Activated CD4-positive, alpha-beta T cell treated with anti-CD3 and anti-CD28 coated beads for 1 hour (primary cell): ENCODE measurements around the gene TSPEAR.
"Not testable (repeated sequence)": the region's sequence is repeated elsewhere in the genome, so short reads cannot be mapped to it uniquely, and the experiment has no call there.

ENCODE experiments used
- DNase-seq: peaks from one replicate; pipeline ENCODE4 v3.0.0-alpha.2; 2020

TSPEAR gene

DNA sequence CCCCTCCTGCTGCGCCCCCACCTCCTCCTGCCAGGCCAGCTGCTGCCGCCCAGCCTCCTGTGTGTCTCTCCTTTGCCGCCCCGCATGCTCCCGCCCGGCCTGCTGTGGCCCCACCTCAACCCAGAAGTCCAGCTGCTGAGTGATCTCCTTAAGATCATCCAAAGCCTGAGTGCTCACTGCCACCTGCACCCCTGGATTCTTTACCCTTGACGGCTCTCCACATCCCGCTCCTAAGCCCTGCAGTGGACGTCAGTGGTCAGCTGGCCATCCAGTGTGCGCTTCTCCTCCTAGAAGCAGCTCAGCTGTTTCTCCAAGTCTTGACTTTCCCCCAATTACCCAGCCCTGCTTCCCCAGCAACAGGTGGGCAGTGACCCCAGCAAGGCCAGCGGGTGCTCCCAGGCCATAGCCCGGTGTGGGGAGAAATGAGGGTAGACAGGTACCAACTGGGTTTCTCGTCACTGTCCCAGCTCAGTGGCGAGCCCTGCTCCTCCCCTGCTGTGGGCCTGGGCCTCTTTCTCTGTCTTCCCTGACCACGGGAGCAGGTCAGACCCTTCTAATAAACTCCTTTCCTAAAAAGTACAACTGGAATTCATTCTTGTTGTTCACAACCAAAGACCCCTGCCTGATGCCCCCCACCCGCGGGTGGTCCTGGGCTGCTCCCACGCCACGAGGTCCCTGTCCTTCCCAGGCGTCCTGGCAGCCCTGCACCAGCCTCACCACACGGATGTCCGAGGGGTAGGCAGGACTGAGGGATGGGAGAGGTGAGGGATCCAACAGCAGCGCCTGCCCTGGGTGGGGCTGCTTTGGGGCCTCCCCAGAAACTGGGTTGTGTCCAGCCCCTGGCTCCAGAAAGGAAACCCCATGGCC, 109.5 kb downstream of the TSPEAR start:
- no peak for DNase-seq

DNA sequence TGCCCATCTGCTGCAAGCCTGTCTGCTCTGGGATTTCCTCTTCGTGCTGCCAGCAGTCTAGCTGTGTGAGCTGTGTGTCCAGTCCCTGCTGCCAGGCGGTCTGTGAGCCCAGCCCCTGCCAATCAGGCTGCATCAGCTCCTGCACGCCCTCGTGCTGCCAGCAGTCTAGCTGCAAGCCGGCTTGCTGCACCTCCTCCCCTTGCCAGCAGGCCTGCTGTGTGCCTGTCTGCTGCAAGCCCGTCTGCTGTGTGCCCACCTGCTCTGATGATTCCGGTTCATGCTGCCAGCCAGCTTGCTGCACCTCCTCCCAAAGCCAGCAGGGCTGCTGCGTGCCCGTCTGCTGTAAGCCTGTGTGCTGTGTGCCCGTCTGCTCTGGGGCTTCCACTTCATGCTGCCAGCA, 110.3 kb downstream of the TSPEAR start:
- DNase-seq: not testable (repeated sequence)

DNA sequence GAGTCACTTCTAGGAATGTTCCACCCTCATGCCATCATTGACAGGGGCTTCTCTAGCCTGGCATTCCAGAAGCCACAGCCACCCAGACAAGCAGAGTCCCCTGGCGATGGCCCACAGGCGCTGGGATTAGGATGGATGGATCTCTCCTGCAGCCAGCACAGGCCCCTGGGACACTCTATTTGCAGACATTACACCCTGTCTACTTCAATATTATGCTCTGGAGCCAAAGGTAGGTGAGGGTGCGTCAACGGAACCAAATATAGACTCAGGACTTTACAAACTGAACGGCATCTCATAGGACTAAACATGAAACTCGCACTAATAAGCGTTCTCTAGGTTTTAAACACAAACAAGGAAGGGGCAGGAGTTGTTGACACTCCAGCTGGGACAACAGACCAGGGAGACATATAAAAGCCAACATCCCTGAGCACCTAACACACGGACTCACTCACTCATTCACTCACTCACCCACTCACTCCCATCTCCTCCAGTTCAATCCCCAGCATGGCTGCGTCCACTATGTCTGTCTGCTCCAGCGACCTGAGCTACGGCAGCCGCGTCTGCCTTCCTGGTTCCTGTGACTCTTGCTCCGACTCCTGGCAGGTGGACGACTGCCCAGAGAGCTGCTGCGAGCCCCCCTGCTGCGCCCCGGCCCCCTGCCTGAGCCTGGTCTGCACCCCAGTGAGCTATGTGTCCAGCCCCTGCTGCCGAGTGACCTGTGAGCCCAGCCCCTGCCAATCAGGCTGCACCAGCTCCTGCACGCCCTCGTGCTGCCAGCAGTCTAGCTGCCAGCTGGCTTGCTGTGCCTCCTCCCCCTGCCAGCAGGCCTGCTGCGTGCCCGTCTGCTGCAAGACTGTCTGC, 111.0 kb downstream of the TSPEAR start, which contains the start of gene KRTAP10-7:
KRTAP10-7 (plus strand) TSS at position 480 of the 861 bp plus-strand sequence; CDS start at position 505, 25 bp downstream.
- not testable (repeated sequence) for DNase-seq

DNA sequence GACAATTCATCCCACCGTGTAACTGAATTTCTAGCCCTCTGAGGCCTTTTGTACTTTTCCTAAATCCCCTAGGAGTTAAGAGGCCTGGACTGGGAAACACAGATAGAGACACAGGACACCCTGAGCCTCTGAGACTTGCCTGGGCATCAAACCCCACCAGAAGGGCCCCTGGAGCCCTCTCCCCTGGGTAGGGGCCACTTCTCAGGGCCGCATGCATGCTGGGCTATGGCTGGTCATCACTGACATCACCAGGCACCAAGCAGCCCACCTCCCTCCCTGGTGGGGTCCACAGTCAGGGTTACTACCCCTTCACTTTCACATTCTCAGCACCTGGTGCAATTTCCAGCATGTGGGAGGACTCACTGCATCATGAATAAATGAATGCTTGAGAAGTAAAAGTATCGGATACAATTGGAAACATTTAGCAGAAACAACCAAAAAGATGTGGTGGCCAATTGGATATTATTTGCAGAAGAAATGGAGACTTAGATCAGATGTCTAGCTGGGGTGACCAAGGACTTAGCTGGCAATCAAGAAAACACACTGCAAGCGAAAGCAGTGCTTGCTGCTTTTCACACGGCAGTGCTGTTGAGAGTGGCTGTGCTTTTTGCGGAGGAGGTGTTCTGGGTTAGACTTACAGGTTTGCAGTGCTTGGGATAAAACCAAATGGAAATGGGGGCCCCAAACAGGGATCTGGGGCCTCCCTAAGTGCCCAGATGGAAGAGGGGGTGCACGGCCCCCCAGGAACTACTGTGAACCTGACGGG, 111.9 kb downstream of the TSPEAR start:
- no peak for DNase-seq

DNA sequence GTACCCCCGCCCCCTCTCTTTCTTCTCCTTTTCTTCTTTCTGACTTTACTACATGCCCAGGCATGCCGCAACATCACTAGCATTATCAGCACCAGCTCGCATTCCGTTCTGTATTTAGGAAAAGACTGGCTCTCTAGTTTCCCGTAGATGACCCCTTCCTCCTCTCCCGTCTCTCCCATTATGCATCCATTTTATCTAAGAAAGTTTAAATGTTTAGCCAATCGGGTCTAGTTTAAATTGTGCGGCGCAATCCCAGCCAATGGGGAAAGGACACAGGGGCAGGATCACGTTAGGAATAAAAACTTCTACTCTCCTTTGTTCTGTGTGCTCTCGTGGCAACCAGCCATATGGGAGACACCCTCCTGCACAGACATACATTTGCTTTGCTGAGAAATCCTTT, 113.3 kb downstream of the TSPEAR start:
- DNase-seq: no peak

DNA sequence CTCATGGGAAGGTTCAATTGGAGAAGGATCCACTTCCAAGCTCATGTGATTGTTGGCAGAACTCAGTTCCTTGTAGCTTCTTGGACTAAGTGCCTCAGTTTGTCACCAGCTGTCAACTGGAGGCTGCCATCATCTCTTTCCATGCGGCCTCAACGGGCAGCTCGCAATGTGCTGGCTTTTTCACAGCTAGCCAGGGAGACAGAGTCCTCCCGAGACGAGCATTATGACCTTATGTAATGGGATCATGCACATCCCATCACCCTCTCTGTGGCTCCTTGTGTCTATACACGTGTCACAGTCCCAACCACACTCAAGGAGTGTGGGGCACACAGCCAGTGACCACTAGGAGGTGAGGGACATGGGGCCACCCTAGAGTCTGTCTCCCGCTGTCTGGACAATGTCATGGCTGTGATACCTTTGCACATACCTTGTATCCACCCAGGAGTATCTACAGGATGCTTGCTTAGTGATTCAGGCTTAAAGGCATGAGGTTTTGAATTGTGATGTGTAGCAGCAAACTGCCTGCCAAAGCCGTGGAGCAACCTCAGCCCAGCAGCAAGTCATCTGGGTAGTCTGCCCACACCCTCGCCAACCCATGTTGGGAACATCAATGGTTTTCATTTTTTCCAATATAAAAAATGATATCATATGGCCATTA, 115.2 kb downstream of the TSPEAR start:
- DNase-seq: no peak

DNA sequence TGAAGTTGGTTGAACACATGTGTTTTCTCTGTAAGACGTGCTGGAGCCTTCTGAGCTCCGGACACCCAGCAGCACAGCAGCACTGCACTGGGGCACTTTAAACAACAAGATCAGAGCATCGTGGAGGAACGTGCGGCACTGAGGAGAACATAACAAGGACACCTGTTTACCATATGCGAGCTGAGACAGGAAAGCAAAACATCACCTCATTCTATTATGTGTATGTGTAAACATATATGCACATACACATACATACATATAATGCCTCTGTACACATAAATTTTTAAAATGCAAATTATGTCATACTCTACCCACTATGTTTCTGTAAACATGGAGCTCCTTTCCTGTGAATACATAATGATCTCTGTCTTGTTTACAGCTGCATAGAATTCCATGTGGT, 115.8 kb downstream of the TSPEAR start:
- no peak for DNase-seq

DNA sequence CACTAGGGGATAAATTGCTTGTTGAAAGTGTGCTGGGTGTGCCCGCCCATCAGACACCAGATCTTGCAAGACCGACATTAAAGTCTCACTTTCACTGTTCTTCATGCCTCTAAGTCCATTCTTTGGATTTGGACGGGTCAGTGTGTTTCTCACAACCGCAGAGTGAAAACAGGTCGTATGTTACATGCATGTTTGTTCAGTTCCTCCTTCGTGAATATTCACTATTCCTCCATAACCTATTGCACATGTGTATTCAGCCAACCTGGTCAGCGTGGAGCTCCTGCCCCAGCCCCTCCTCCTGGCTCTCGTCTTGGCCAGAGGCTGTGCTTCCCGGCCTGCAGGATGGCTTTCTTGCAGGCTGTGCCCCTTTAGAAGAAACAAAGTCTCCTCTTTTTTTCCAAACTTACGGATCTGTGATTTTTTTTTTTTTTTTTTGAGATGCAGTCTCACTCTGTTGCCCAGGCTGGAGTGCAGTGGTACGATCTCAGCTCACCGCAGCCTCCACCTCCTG, 116.9 kb downstream of the TSPEAR start:
- DNase-seq: no peak

DNA sequence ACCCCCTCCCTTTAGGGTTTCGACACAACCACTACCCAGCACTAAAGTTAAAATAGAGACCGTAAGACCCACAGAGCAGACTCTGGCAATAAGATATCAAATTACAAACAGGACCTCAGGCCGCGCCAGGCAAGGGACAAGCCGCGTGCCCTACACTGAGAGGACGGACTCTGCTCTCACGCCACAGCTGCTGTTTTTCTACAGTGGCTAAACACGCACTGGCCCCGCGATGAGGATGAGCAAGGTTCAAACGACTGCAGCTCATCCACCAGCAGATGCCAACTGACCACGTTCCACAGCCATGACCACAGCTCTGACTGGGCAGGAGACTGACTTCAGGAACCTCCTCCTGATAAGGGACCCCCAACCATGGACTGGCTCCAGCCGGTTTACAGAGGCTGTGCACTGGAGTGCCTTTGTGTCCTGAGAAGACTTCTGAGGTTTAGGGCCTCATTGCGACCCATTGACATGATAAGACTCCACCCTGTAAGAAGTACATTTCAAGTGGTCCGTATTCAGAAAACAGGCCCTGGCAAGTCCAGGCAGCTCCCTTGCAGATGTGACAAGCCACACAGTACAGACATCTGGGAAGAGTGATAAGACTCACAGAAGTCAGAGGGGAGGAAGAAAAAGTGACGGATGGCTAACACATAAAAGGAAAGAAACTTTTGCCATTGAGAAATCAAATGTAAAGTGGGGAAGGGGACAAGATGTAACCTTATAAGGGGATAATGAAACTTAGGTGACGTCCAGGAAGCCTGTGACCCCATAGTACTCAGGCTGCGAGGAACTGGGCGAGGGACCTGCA, 117.6 kb downstream of the TSPEAR start:
- no peak for DNase-seq

DNA sequence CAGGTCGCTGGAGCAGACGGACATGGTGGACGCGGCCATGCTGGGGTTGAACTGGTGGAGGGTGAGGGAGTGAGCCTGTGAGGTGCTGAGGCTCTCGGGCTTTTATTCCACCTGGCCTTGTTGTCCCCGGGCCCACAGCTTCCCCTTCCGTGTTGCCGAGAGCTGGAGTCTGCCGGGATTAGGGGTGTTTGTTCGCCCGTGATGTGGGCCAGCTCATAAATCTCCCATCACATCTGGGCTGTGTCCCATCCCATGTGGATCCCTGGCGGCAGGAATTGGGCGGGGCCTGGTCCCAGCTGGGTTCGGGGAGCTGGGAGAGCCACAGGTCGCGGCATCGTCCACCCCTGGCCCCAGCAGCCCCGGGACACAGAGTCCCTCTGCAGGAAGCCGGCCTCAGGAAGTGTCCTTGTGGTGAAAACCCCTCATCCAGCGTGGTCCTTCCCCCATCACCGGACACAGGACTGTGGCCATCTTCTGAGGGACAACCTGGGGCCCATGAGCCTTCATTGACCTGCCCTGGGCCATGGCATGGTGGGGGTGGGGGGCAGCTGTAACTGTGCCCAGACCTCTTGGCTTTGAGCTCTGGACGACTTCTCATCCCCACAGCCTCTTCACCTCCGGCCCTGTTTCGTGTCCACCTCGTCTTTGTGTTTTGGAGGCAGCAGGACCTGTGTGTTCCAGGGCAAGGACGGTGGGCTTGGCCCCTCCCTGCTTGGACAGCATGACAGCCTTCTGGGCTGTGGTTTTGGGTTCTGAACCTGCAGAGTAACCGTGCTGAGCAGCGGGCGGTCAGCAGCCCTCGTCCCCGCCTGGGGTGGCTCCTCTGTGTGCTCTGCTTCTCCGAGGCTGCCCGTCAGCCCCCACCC, 118.7 kb downstream of the TSPEAR start, which contains the start of gene KRTAP10-6:
KRTAP10-6 (minus strand) TSS at position 60 of the 866 bp plus-strand sequence; CDS start at position 39, 21 bp downstream.
- no peak for DNase-seq

DNA sequence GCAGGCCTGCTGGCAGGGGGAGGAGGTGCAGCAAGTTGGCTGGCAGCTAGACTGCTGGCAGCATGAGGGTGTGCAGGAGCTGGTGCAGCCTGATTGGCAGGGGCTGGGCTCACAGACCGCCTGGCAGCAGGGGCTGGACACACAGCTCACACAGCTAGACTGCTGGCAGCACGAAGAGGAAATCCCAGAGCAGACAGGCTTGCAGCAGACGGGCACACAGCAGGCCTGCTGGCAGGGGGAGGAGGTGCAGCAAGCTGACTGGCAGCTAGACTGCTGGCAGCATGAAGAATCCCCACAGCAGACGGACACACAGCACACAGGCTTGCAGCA, 119.6 kb downstream of the TSPEAR start:
- not testable (repeated sequence) for DNase-seq

DNA sequence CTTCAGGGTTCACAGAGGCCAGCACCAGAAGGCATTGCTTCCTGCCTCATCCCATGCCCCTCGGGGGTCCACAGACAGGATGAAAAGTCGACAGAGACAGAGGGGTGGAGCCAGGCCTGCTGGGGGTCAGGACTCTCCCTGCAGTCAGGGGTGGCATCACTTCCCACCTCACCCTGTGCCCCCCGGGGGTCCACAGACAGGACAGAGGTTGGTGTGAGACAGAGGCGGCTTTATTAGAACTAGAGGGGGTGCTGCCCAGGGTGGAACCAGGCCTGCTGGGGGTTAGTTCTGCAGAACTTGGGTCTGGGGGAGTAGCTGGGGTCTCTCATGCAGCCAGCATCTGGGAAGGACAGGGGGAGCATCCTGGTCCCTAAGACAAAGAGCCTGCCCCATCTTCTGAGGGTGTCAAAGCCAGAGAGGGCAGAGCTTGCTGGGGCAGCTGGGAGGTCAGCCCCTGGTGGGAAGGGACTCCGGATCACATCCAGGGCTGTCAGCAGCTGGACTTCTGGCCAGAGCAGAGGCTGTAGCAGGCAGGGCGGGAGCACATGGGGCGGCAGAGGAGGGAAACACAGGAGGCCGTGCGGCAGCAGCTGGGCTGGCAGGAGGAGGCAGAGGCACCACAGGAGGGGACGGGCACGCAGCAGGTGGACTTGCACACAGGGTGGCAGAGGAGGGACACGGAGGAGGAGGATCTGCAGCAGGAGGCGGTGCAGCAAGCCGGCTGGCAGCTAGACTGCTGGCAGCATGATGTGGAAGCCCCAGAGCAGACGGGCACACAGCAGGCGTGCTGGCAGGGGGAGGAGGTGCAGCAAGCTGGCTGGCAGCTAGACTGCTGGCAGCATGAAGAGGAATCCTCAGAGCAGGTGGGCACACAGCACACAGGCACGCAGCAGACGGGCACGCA, 120.2 kb downstream of the TSPEAR start:
- DNase-seq: not testable (repeated sequence)

DNA sequence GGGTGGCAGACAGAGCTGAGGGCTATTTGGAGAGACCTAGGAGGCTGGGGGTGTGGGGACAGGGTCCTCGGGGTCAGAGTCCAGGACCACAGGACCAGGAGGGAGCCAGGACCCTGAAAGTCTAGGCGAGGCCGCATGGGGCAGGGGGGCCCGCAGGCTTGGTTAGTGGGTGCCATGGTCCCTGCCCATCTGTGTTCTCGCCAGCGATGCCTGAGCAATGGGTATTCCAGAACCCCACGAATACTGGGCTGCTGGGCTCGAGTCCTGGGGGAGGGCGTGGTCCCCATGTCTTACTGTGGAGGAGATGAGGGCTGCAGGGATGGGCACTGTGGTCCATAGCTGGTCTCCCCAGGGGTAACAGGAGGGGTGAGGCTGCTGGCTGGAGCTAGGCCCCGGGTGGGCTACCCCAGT, 121.1 kb downstream of the TSPEAR start:
- no peak for DNase-seq

DNA sequence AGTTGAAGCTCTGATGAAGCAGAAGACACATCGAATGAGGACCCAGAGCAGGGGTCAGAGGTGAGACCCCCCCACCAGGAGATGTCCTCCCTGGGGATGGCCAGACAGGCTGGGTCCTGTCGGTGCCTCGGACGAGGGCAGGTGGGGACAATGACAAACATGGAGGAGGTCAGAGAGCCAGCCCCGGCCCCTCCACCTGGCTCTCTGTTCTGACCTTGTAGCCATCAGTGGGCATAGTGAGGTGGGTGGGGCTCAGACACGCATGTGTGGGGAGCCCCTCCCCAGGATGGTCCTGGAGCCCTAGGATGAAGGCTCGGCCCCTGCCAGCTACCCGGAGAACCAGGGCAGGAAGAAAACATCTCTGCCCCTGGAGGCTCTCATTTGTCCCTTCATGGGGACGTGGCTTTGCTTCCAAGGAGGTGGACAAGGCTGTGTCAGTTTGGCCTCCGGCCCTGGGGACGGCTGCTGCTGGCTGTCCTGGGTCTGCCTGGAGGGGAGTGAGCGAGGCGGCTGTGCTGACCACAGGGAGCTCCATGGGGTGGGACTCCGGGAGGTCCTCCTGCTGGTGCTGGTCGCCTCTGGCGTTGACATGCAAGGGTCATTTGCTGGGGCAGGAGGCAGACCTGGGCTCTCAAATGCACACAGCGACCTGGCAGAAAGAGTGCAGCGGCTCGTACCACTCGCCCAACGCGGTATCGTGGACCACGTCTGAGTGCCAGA, 121.6 kb downstream of the TSPEAR start:
- no peak for DNase-seq

DNA sequence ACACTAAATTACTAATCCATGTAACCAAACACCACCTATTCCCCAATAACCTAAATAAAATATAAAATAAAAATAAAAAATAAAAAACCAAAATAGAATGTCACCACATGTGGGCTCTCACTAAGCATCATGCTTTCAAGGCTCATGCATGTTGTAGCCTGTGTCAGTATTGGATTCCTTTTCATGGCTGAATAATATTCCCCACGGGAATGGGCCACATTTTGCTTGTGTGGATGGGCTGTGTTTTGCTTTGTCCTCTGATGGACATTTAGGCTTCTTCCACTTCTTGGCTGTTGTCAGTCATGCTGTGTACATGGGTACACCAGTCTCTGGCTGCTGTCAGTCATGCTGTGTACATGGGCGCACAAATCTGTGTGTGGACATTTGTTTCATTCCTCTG, 122.3 kb downstream of the TSPEAR start:
- no peak for DNase-seq

DNA sequence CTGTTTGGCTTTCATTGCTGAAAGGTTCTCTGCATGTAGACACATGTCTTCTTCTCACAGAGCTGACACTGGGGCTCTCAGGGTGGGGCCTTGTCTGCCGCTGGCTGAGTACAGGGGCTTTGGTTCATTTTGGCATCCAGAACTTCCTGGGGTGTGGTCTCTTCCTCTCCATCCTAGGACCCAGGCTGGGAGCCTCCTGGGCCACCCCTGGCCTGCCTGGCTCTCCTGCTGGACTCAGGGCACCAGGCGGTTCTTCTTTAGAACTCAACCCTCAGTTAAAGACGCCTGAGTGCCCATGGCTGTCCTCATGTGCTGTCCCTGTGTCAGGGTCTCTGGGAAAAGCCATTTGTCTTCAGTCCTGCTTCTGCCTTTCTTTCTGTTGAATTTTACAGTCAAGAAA, 125.5 kb downstream of the TSPEAR start:
- no peak for DNase-seq

DNA sequence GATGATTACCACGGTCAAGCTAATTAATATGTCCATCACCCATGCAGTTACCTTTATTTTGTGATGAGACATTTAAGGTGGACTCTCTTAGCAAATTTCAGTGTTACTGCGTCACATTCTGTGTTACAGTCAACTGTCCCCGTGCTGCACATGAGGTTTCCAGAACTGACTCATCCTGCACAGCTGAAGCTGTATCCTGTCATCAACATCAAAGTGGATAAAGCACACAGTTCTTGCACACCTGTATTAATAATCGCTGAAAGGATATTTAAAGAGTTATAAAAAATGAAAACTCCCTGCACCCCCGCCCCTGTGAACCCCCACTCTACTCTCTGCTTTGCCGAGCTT, 127.6 kb downstream of the TSPEAR start:
- no peak for DNase-seq

DNA sequence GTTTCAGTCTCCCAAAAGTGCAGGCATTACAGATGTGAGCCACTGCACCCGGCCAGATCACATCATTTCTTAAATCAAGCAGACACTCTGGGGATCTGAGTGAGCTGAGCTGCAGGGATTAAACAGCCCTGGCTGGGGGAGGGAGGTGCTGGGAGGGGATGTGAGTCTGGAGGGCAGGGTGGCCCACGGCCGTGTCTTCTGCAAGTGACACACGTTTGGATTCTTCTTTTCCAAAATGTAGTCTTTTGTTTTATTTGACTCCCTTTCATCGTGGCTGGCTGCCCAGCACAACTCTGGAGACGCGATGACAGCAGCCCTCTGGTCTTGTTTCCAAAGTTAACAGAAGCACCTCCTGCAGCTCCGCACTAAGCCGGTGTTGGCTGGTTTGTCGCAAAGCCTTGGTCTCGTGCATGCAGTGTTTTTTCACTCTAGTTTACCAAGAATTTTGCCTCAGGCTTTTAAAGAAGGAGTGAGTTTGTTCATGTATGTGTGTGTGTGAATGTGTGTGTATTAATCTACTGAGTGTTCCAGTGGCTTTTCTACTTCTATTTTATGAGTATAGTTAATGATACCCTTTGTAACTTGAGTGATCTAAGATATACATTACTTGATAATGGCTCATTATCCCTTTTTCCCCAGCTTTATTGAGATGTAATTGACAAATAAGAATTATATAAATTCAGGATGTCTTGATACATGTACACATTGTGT, 128.1 kb downstream of the TSPEAR start:
- no peak for DNase-seq
